Cardiac muscle cell (in vitro differentiated cells and primary cell): Measurements from ENCODE around the gene BIRC2. TPM values are rescaled to one million over a fixed set of nuclear protein-coding genes. Genes with fewer than 3 reads are reported as not detected.

Experiments
- DNase-seq, 2 donors: peaks; one replicate each; pipeline versions ENCODE4 v3.0.0 to v3.0.0-alpha.2; 2010 to 2017; ENCODE audit warnings: low read depth in 1 of 2, low spot score in 1 of 2
- H3K27ac ChIP-seq: fragments of 200-600 bp; sonication (generic); 2 replicates; pipeline ENCODE4 v1.5.1; 2016
- H3K27me3 ChIP-seq: fragments of 200-600 bp; sonication (generic); 2 replicates; pipeline ENCODE4 v1.6.0; 2016; ENCODE audit warnings: control low read depth
- H3K36me3 ChIP-seq: fragments of 200-600 bp; sonication (generic); 2 replicates; pipeline ENCODE4 v1.5.1; 2016; ENCODE audit warnings: control low read depth
- H3K4me1 ChIP-seq: fragments of 200-600 bp; sonication (generic); 2 replicates; pipeline ENCODE4 v1.8.1; 2017; ENCODE audit warnings: low read depth, mild to moderate bottlenecking, mixed run types
- H3K4me3 ChIP-seq: fragments of 200-600 bp; sonication (generic); 2 replicates; pipeline ENCODE4 v1.5.1; 2016; ENCODE audit warnings: mild to moderate bottlenecking
- H3K9me3 ChIP-seq: fragments of 200-600 bp; sonication (generic); 2 replicates; pipeline ENCODE4 v1.5.1; 2017; ENCODE audit warnings: low read depth, mild to moderate bottlenecking, control low read depth
- polyA plus RNA-seq: library from polyadenylated mRNA; unstranded; fragments of >200 nt; fragmentation: Nextera tagmentation; extraction: Ambion mirVana; gene quantifications from 2 replicates; pipeline ENCODE4 v1.2.1, GENCODE V29; 2016
- total RNA-seq: library from RNA; depleted of rRNA; stranded (reverse); fragments of >200 nt; gene quantifications from 2 replicates; pipeline ENCODE4 v1.2.3, GENCODE V29; 2016
- TF ChIP-seq, protein P1 (sequence below): IDR thresholded peaks from 2 replicates; pipeline ENCODE4 v1.5.1; 2012; ENCODE audit warnings: low read depth, mild to moderate bottlenecking, low read length

The BIRC2 gene
- total and polyA plus RNA-seq, 2 experiments from 2014 or later = 36.1 to 40.4 TPM

DNA sequence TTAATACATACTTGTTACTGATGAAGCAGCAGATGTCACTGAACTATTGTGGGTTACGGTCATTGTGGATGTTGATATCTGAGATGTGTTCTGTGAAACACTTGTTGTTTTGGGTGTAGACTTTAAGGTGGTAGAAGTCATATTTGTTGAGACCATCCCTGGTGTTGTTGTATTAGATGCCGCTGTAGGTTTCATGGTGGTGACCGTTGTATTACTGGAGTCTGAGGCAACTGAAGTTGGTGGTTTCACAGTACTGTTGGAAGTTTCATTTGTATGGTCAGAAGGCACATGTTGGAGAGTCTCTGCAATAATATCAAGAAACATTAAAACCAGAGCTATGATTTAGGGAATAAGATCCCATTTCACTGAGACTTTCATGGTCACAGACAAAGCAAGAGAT lies 54.9 kb downstream of the BIRC2 start:
- Histone ChIP-seq H3K36me3 (peaks cover 24% of the 10 kb centered on the region), H3K4me3 (no peak overlapping the region), H3K9me3 (no peaks in the 10 kb centered on the region), H3K4me1 (peaks cover 2% of the 10 kb centered on the region), H3K27me3 (no peaks in the 10 kb centered on the region), H3K27ac (no peak overlapping the region)
- TF ChIP-seq, protein P1, sequence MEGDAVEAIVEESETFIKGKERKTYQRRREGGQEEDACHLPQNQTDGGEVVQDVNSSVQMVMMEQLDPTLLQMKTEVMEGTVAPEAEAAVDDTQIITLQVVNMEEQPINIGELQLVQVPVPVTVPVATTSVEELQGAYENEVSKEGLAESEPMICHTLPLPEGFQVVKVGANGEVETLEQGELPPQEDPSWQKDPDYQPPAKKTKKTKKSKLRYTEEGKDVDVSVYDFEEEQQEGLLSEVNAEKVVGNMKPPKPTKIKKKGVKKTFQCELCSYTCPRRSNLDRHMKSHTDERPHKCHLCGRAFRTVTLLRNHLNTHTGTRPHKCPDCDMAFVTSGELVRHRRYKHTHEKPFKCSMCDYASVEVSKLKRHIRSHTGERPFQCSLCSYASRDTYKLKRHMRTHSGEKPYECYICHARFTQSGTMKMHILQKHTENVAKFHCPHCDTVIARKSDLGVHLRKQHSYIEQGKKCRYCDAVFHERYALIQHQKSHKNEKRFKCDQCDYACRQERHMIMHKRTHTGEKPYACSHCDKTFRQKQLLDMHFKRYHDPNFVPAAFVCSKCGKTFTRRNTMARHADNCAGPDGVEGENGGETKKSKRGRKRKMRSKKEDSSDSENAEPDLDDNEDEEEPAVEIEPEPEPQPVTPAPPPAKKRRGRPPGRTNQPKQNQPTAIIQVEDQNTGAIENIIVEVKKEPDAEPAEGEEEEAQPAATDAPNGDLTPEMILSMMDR = no peak
- DNase-seq = no peak

DNA sequence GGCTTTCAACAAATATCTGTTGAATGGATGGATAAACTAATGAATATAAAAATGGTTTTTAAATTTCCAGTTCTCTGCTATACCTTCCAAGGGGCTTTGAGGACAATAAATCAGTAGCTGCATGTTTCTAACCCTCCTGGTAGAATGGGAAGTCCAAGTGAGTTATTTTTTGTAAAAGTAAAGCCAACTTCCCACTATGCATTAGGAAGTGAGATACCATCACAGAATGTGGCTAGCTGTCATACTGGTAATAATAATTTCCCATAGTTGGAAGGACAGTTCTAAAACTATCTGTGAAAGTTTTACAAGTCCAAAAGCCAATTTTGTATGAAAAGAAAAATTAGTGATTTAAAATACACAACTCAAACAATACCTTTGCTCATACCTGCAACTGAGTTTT lies 55.5 kb downstream of the BIRC2 start:
- Histone ChIP-seq H3K27ac (no peak overlapping the region), H3K27me3 (no peaks in the 10 kb centered on the region), H3K36me3 (peaks cover 24% of the 10 kb centered on the region), H3K4me1 (no peaks in the 10 kb centered on the region), H3K9me3 (no peaks in the 10 kb centered on the region), H3K4me3 (no peak overlapping the region)
- TF ChIP-seq, protein P1 = no peak
- DNase-seq = no peak

DNA sequence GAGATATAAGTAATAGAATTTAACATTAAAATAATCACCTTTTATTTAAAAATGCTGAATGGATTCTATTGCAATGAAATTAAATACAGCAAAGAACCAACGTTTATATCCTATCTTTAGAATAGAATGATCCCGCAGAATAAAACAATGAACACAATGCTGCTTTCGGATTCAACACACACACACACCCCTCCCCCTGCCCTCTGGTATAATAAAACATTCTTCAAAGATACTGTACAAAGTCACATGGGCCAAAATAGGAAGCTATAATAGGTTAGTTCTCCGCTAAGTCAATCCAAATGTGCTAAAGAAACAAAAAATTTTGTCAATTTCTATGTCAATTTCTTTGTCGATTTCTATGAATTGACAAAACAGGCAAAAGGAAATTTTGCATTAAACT lies 58.5 kb downstream of the BIRC2 start:
- no peak overlapping the region for H3K4me3 ChIP-seq
- DNase-seq = no peak
- peaks cover 6% of the 10 kb centered on the region for H3K4me1 ChIP-seq
- TF ChIP-seq, protein P1 = no peak
- no peak overlapping the region for H3K27ac ChIP-seq
- no peaks in the 10 kb centered on the region for H3K9me3 ChIP-seq
- H3K36me3 ChIP-seq = peaks cover 14% of the 10 kb centered on the region
- no peaks in the 10 kb centered on the region for H3K27me3 ChIP-seq

DNA sequence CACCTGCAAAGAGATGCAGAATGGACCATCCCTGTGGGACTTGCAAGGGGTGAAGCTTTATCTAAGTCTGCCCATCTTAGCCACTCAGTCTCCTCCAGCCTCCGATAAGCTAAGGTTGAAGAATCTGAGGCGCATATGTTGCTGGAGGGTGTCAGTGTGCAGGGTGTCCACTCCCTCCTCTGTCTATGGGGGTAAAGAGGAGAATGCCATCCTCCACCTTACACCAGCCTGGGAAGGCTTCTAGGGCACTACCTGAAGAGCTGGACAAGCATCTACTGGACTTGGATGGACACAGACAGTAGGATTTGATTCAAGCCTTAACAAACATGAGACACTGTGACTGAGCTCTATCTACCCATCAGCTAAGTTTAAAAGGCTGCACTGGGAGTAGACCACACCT lies 59.1 kb downstream of the BIRC2 start:
- DNase-seq = no peak
- Histone ChIP-seq H3K27me3 (no peaks in the 10 kb centered on the region), H3K9me3 (no peaks in the 10 kb centered on the region), H3K4me3 (no peak overlapping the region), H3K36me3 (peaks cover 8% of the 10 kb centered on the region), H3K27ac (no peak overlapping the region), H3K4me1 (peaks cover 8% of the 10 kb centered on the region)
- TF ChIP-seq, protein P1 = no peak

DNA sequence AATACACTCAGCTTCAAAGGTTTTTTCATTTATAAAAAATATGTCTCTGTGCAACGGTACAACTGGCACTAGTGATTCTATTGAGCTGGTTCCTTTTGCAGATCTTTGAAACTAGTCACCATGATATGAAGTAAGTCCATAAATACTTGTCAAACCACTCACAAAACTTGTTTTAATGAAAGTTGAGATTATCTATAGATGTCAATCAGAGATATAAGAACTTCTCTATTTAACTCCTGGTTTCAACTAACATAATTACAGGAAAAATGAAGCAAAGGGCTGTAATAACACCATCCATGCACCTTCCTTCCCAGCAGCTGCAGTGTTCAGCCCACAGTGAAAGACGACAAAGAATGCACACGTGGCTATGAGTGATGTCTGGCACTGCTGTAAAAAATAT lies 60.9 kb downstream of the BIRC2 start:
- H3K4me3 ChIP-seq = no peak overlapping the region
- no peaks in the 10 kb centered on the region for H3K36me3 ChIP-seq
- no peak overlapping the region for H3K27ac ChIP-seq
- H3K9me3 ChIP-seq = no peaks in the 10 kb centered on the region
- peaks cover 8% of the 10 kb centered on the region for H3K4me1 ChIP-seq
- DNase-seq = no peak
- H3K27me3 ChIP-seq = no peaks in the 10 kb centered on the region
- TF ChIP-seq, protein P1 = no peak

DNA sequence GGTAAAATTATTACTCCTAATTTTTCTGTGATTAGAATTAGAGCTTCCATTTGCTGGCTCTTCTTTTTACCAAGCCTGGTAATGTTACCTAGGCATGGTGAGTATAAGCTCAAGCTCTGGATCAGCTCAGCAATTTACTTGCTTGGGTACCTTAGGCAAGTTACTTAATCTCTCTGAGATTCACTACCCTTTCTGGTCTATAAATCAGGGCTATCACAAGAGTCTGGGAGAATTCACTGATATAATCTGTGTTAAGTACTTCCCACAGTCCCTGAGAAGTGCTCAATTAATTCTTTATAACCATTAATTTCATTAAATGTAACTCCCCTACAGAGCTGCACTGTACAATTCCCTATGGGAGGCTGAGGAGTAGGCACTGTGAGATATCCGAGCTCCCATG lies 61.3 kb downstream of the BIRC2 start:
- DNase-seq = no peak
- H3K36me3 ChIP-seq = no peaks in the 10 kb centered on the region
- no peak overlapping the region for H3K4me3 ChIP-seq
- no peaks in the 10 kb centered on the region for H3K27me3 ChIP-seq
- H3K4me1 ChIP-seq = peaks cover 8% of the 10 kb centered on the region
- no peaks in the 10 kb centered on the region for H3K9me3 ChIP-seq
- H3K27ac ChIP-seq = no peak overlapping the region
- TF ChIP-seq, protein P1 = no peak
